Measurements from ENCODE around the gene EVI2B. TPM values are rescaled to one million over a fixed set of nuclear protein-coding genes. Genes with fewer than 3 reads are reported as not detected.
"Not testable (repeated sequence)": the region's sequence is repeated elsewhere in the genome, so short reads cannot be mapped to it uniquely, and the experiment has no call there.

Gene EVI2B, protein sequence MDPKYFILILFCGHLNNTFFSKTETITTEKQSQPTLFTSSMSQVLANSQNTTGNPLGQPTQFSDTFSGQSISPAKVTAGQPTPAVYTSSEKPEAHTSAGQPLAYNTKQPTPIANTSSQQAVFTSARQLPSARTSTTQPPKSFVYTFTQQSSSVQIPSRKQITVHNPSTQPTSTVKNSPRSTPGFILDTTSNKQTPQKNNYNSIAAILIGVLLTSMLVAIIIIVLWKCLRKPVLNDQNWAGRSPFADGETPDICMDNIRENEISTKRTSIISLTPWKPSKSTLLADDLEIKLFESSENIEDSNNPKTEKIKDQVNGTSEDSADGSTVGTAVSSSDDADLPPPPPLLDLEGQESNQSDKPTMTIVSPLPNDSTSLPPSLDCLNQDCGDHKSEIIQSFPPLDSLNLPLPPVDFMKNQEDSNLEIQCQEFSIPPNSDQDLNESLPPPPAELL
- total RNA-seq: 10 to 100 TPM; 18.5 to 20.7 TPM

DNA sequence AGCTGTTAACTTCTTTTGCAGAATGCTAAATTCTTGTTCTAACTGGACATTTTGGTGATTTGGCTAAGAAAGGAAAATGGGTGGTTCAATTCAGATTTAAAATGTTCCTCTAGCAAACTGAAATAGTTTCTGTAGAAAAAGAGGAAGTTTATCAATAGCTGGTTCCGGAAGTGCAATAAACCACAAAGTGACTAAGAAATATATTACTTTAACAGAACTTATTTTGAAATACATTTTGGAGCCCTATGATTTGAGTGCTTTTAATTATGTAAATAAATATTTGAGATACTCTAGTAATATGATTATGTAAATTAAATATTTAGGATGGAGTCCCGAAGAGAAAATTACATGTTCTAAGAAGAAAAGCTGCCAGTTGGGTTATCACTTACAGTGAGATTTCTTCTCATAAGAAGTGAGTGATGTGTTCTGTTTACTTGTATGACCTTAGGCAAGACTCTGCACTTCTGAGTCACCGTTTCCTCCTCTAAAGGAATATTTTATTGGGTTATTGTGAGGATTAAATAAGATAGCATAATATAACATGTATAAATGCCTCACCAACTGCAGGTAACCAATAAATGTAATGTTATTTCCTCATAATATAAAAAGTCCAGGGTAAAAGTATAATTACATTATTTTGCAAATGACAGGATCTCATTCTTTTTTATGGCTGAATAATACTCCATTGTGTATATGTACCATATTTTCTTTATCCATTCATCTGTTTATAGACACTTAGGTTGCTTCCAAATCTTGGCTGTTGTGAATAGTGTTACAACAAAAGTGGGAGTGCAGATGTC is at the start of gene EVI2B:
EVI2B (minus strand) TSS at position 73 of the 800 bp plus-strand sequence. CDS start 8,445 bp downstream, outside the sequence.
- Mint-ChIP-seq H3K27ac (peak within 1 kb of the TSS; percentile 85), H3K4me3 (peak within 1 kb of the TSS; percentile 75), H3K36me3 (ENCODE audit: low read depth) (peaks cover 26% of the 10 kb centered on the region), H3K9me3 (no peaks in the 10 kb centered on the region), H3K4me1 (peaks cover 25% of the 10 kb centered on the region), H3K27me3 (no peaks in the 10 kb centered on the region)
- peak; percentile 54 for ATAC-seq (replicated peaks)

DNA sequence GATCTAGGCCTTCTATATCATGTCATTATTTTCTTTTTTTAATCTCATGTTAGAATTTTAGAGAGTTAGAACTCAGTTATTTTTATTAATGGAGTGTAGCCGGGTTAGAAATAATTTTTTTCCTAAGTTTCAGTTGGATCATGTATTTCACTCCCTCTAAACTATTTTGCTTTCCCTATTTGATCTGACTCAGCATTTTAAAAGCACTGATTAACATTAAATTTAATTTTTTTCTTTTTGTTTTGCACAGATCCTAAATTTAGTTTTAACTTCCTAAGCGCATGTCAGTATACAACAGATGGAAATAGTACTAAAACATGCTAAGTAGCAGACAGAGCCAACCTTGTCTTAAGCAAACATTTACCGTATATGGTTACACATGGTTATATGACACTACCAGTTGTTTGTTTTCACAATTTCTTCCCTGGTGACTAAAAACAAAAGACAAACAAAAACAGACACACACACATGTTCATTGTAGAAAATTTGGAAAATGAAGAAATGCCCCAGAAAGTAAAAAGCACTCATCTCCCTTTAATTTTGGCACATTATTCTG is 44.1 kb upstream of the EVI2B start:
- H3K27me3 Mint-ChIP-seq: no peaks in the 10 kb centered on the region
- no peak for ATAC-seq (replicated peaks)

DNA sequence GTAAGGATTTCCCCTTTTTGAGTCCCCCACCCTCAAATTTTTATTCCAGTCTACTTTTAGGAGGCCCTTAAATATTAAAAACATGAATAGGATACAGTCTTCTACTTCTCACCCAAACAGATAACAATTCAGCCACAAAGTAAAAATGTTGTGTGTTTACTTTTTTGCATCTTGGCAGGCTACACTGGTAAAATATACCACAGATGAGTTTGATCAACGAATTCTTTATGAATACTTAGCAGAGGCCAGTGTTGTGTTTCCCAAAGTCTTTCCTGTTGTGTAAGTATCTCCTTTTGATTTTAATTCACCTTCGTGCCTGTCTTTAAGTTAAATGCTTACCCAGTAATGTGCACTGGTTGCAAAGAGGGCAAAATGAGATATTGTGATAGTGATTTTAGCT is 43.2 kb upstream of the EVI2B start:
- ATAC-seq (replicated peaks): no peak
- Mint-ChIP-seq H3K27me3 (no peaks in the 10 kb centered on the region), H3K4me1 (no peaks in the 10 kb centered on the region), H3K36me3 (ENCODE audit: low read depth) (peaks cover 76% of the 10 kb centered on the region), H3K9me3 (no peaks in the 10 kb centered on the region), H3K4me3 (no peak overlapping the region), H3K27ac (no peak overlapping the region)

More for the DNA sequence above, 44.1 kb upstream of the EVI2B start:
- Mint-ChIP-seq H3K9me3 (no peaks in the 10 kb centered on the region), H3K4me3 (no peak overlapping the region), H3K36me3 (ENCODE audit: low read depth) (peaks cover 77% of the 10 kb centered on the region), H3K4me1 (no peaks in the 10 kb centered on the region), H3K27ac (no peak overlapping the region)

DNA sequence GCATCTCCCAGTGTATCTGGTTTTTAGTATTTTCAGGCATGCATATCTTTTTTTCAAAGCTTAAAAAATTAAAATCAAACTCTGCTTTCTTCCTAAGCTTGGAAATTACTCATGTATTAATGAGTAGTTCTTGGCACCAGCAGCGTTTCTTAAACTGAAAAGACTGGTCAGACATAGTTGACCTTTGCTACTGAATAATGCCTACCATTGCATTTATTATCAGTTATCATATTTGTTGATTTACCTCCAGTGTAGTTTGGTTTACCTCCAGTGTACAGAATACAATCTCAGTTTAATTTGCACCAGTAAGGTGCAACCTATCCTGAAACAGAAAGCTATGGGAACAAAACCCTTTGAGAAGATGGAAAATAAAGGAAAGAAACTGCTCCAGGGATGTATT is 42.1 kb upstream of the EVI2B start:
- Mint-ChIP-seq H3K27me3 (no peaks in the 10 kb centered on the region), H3K27ac (no peak overlapping the region), H3K9me3 (no peaks in the 10 kb centered on the region), H3K4me1 (no peaks in the 10 kb centered on the region), H3K4me3 (no peak overlapping the region), H3K36me3 (ENCODE audit: low read depth) (peaks cover 75% of the 10 kb centered on the region)
- no peak for ATAC-seq (replicated peaks)

DNA sequence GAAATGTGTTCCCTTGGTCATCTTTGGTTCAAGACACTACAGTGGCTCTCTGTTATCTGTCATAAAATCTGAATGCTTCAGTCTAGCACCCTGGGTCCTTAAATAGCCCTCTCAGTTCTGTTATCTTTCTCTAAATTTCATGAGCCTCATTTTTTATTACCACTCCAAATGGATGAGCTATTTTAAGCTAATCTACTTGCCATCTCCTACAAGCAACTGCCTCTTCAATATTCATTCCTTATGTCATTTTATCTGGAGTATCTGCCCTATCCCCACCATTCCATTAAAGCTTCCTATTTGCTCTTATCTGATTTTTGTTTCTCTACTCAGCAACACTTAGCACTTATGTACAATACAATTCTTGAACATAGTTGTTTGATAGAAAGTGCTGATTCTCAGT is 35.6 kb upstream of the EVI2B start:
- no peaks in the 10 kb centered on the region for H3K9me3 Mint-ChIP-seq
- no peaks in the 10 kb centered on the region for H3K4me1 Mint-ChIP-seq
- no peaks in the 10 kb centered on the region for H3K27me3 Mint-ChIP-seq
- no peak for ATAC-seq (replicated peaks)
- H3K27ac Mint-ChIP-seq: no peak overlapping the region
- H3K36me3 Mint-ChIP-seq (ENCODE audit: low read depth): peaks cover 53% of the 10 kb centered on the region
- no peak overlapping the region for H3K4me3 Mint-ChIP-seq

DNA sequence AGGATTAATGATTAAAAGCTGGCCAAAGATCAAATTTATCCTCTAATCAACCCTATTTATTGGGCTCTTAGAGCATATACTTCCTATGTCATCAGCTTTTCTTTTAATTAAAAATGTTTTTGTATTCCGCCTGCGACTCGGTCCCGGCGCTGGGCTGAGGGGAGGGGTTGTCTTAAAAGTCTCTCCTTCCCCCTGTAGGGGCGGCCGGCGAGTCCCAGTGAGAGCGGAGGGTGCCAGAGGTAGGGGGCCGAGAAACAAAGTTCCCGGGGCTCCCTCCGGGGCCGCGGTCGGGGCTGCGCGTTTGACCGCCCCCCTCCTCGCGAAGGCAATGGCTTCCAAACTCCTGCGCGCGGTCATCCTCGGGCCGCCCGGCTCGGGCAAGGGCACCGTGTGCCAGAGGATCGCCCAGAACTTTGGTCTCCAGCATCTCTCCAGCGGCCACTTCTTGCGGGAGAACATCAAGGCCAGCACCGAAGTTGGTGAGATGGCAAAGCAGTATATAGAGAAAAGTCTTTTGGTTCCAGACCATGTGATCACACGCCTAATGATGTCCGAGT is 31.4 kb upstream of the EVI2B start:
- peaks cover 32% of the 10 kb centered on the region for H3K36me3 Mint-ChIP-seq (ENCODE audit: low read depth)
- H3K4me3 Mint-ChIP-seq, H3K27ac Mint-ChIP-seq, H3K4me1 Mint-ChIP-seq, H3K9me3 Mint-ChIP-seq, H3K27me3 Mint-ChIP-seq: not testable (repeated sequence)
- ATAC-seq (replicated peaks): peak; percentile 26

DNA sequence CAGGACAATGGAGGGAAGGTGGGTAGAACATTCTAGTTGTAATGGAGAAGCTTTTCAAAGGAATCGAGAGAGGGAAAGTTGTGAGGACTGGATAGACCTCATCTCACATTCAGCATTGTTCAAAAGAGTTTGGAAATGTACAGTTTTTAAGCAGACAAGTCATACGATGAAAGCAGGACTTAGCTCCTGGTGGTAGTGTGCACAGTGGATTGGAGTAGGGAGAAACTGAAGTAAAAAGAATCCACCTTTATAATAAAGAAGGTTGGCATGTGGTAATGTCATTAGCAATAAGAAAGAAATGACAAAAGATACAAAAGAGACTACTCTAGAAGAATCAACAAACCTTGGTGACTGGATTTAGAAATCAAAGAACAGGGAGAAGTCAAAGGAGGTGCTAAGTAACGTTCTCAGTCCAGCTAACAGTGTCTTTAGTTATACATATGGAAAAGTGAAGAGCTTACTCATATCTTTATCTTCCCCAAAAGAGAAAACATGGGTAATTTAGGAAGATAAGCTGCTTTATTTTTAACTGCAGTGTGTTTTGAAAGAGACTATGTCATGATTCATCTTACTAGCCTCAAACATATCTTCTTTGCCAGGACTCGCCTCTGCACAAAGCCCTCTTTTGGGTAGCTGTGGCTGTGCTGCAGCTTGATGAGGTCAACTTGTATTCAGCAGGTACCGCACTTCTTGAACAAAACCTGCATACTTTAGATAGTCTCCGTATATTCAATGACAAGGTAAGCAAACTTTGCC is 26.2 kb upstream of the EVI2B start:
- H3K27me3 Mint-ChIP-seq: no peaks in the 10 kb centered on the region
- H3K9me3 Mint-ChIP-seq: no peaks in the 10 kb centered on the region
- H3K4me3 Mint-ChIP-seq: no peak overlapping the region
- H3K4me1 Mint-ChIP-seq: no peaks in the 10 kb centered on the region
- H3K36me3 Mint-ChIP-seq (ENCODE audit: low read depth): peaks cover 40% of the 10 kb centered on the region
- H3K27ac Mint-ChIP-seq: peak overlapping the region; percentile 7
- ATAC-seq (replicated peaks): no peak

DNA sequence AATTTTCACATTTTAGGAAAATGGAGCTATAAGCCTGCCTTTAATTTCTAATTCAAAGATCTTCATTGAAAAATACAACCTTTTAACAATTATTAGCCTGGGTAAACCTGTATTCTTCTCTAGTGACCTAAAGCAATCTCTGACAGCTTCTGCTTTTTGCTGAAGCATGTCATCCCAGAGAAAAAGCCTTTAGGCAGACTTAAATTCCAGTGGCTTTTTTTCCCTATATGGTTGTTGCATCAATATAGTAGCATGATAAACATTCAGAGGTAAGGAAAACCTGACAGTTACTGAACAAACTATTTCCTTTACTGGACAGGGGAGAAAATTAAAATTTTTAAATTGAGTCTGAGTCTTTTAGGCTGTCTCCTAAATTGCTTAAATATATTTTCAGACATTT is 15.4 kb upstream of the EVI2B start:
- Mint-ChIP-seq H3K4me1 (peaks cover 8% of the 10 kb centered on the region), H3K27me3 (no peaks in the 10 kb centered on the region), H3K9me3 (no peaks in the 10 kb centered on the region), H3K4me3 (no peak overlapping the region), H3K27ac (no peak overlapping the region), H3K36me3 (ENCODE audit: low read depth) (peaks cover 28% of the 10 kb centered on the region)
- no peak for ATAC-seq (replicated peaks)

DNA sequence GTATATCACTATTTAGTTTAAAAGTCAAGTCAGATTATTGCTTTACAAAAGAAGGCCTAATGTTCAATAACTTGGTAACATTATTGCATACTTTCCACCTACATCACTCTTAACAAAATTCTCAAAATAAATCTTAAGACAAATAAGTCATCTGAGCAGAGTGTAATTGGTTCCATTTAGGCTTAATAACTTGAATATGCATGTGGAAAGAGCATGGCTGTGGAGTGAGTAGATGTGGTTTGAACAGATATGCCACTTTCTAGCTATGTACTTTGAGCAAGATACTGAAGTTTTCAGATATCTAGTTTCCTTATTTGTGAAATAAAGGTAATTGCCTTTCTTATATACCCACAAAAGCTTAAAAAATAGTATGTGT is 14.3 kb upstream of the EVI2B start:
- Mint-ChIP-seq H3K9me3 (no peaks in the 10 kb centered on the region), H3K4me3 (no peak overlapping the region), H3K4me1 (peaks cover 8% of the 10 kb centered on the region), H3K36me3 (ENCODE audit: low read depth) (peaks cover 28% of the 10 kb centered on the region), H3K27ac (no peak overlapping the region), H3K27me3 (no peaks in the 10 kb centered on the region)
- ATAC-seq (replicated peaks): no peak

DNA sequence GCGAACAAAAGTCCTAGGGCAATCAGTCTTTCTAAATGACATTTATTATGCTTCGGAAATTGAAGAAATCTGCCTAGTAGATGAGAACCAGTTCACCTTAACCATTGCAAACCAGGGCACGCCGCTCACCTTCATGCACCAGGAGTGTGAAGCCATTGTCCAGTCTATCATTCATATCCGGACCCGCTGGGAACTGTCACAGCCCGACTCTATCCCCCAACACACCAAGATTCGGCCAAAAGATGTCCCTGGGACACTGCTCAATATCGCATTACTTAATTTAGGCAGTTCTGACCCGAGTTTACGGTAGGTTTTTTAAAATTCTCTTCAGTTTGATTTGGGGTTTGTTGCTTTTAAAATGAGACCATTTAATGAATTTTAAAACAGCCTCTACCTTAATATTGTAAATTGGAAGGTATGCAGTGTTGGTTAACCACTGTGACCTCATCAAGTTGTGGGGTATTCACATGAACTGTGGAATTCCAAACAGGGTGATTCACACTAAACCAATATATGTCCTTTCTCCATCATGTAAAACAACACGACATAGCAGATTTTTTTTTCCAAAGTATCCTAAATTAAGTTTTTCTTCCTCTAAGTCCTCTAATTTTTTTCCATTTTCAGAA is 13.8 kb upstream of the EVI2B start:
- peaks cover 28% of the 10 kb centered on the region for H3K36me3 Mint-ChIP-seq (ENCODE audit: low read depth)
- H3K4me3 Mint-ChIP-seq: no peak overlapping the region
- H3K9me3 Mint-ChIP-seq: no peaks in the 10 kb centered on the region
- no peaks in the 10 kb centered on the region for H3K27me3 Mint-ChIP-seq
- no peak for ATAC-seq (replicated peaks)
- peaks cover 8% of the 10 kb centered on the region for H3K4me1 Mint-ChIP-seq
- no peak overlapping the region for H3K27ac Mint-ChIP-seq

DNA sequence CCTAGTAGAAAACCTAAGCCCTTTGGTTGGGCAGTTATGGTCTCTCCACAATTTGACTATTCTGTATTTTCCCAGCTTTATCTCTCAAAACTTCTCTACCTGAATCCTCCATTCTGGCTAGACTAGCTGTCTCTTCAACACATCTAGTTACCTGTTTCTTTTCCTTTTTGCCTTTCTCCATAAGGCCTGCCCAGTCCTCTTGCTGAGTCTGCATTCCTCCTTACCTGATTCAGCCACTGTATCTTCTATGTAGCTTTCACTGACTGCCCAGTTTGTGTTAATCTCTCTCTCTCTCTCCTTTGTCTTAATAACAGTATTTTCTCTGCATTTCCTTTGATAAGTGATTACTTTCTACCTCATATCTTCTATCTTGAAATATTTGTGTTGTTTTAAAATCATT is 9.7 kb upstream of the EVI2B start:
- Mint-ChIP-seq H3K4me1 (peaks cover 14% of the 10 kb centered on the region), H3K36me3 (ENCODE audit: low read depth) (peaks cover 43% of the 10 kb centered on the region), H3K9me3 (no peaks in the 10 kb centered on the region), H3K4me3 (no peak overlapping the region), H3K27ac (no peak overlapping the region), H3K27me3 (no peaks in the 10 kb centered on the region)
- ATAC-seq (replicated peaks): no peak

DNA sequence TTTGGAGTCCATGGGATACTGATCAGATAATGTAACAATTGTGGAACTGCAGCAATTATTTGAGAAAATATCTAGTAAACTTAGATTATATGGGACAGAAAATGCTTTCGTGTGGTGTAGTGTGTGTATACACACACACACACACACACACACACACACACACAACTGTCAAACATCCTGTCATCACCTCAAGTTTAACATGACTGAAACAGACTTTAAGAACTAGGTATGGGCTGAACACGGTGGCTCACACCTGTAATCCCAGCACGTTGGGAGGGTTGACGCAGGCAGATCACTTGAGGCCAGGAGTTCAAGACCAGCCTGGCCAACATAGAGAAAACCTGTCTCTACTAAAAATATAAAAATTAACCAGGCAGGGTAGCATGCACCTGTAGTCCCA is 8.1 kb upstream of the EVI2B start:
- peaks cover 16% of the 10 kb centered on the region for H3K4me1 Mint-ChIP-seq
- ATAC-seq (replicated peaks): no peak

DNA sequence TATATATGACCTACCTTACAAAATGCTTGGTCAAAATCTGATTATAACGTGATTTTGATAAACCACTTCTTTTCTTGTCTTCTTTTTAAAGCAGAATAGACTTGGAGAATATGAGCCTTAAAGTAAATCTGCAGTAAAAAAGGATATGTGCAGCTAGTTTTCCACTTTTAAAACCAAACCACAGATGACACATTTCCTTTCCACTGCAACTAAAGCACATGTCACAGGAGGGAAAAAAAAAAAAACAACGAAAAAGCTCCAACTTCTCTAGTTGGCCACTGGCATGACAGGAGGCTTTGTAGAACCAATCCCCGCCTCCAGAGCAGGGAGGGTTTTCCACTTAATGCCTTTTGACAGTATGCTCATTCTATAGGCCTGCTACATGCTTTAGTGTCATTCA is 7.6 kb upstream of the EVI2B start, which contains the start of gene EVI2A:
EVI2A (minus strand) TSS at position 142 of the 400 bp plus-strand sequence. CDS start 2,609 bp downstream, outside the sequence.
- peak within 1 kb of the TSS; percentile 79 for H3K4me3 Mint-ChIP-seq
- peak within 1 kb of the TSS; percentile 93 for H3K27ac Mint-ChIP-seq
- ATAC-seq (replicated peaks): peak; percentile 79
- peaks cover 40% of the 10 kb centered on the region for H3K36me3 Mint-ChIP-seq (ENCODE audit: low read depth)
- H3K27me3 Mint-ChIP-seq: no peaks in the 10 kb centered on the region
- no peaks in the 10 kb centered on the region for H3K9me3 Mint-ChIP-seq
- H3K4me1 Mint-ChIP-seq: peaks cover 16% of the 10 kb centered on the region

More for the DNA sequence above, 8.1 kb upstream of the EVI2B start:
- Mint-ChIP-seq H3K27ac (peak overlapping the region; percentile 93), H3K9me3 (no peaks in the 10 kb centered on the region), H3K36me3 (ENCODE audit: low read depth) (peaks cover 44% of the 10 kb centered on the region), H3K4me3 (peak overlapping the region; percentile 79), H3K27me3 (no peaks in the 10 kb centered on the region)

Measured in activated T-helper 17 cell treated with anti-CD3 and anti-CD28 coated beads, Interleukin-2, amount 50 U/mL, for 72 hours (primary cell).